Measurements from ENCODE around the gene GSTP1.

GSTP1 gene

GRCh38 chr11:67629386-67630227 lies 46.0 kb downstream of the GSTP1 start, which contains the start of gene NUDT8:
Gene NUDT8, minus strand, starts transcription at chr11:67629937. Its CDS starts 26 bp downstream, at chr11:67629911.
- Histone ChIP-seq H3K27ac (ENCODE audit: low read depth, low read length) (peak within 1 kb of the TSS; percentile 83), H3K36me3 (ENCODE audit: insufficient read depth, low read length) (no peaks in the 10 kb centered on the region), H3K4me1 (ENCODE audit: insufficient read depth, low read length) (peaks cover 13% of the 10 kb centered on the region)

DNA sequence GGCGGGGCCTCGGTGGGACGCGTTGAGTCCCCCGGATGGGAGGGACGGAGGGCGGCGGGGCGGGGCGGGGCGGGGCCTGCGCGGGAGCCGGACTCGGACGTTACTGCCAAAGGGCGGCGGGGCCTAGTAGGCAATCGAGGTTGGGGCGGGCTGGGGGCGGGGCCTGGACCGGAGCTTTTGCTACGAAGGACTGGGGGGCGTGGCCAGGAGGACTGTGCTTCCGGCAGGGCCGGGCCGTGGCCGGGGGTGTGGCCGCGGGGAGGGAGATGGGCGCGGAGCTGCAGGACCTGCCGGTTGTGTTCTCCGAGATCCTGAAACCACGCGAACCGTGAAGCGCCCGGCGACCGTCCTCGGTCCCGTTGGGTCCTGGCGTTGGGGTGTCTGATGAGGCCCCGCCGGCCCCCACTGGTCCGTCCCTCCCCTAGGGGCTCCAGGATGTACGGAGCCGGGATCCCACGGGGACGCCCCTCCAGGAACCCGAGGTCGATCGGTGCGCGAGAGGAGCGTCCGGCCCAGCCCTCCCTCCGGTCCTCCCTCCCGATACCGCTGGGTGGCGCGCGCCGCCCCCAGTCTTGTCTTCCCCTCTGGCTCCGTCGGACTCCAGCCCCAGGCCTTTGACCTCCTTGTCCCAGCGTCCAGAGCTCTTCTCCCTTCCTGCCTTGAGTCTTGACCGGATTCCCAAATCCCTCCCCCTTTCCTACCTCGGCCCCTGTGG lies 46.8 kb downstream of the GSTP1 start:
- H3K36me3 ChIP-seq (ENCODE audit: insufficient read depth, low read length): no peaks in the 10 kb centered on the region
- peaks cover 13% of the 10 kb centered on the region for H3K4me1 ChIP-seq (ENCODE audit: insufficient read depth, low read length)
- H3K9me3 ChIP-seq (ENCODE audit: low read length): no peaks in the 10 kb centered on the region
- H3K27me3 ChIP-seq (ENCODE audit: control insufficient read depth in 1 of 2, insufficient read depth in 2 of 2, low read length in 2 of 2): no peaks in the 10 kb centered on the region
- H3K9ac ChIP-seq (ENCODE audit: low read length): peak overlapping the region; percentile 61
- H3K27ac ChIP-seq (ENCODE audit: low read depth, low read length): peak overlapping the region; percentile 83
- peak overlapping the region; percentile 70 to 86 for H3K4me3 ChIP-seq (ENCODE audit: low read depth in 1 of 2, low read length in 2 of 2)

More at GRCh38 chr11:67629386-67630227, 46.0 kb downstream of the GSTP1 start, which contains the start of gene NUDT8:
- Histone ChIP-seq H3K9ac (ENCODE audit: low read length) (peak within 1 kb of the TSS; percentile 61), H3K9me3 (ENCODE audit: low read length) (no peaks in the 10 kb centered on the region), H3K27me3 (ENCODE audit: control insufficient read depth in 1 of 2, insufficient read depth in 2 of 2, low read length in 2 of 2) (no peaks in the 10 kb centered on the region), H3K4me3 (ENCODE audit: low read depth in 1 of 2, low read length in 2 of 2) (peak within 1 kb of the TSS; percentile 70 to 86)

DNA sequence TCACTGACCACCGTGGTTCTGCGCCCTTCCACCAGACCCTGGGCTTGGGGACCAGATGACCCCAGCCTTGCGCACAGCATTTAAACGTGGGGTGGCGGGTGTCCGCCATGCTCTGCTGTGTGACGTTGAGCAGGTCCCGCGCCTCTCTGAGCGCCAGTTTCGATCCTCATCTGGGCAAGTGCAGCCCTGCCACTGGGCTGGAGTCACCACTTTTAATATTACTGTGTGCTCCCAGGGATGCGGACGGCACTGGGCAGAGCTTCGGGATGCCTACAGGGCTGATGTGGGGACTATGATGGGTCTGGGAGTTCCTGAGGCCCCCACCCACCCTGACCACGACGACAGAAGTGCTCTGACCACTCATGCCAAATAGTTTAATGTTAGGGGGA lies 47.3 kb downstream of the GSTP1 start:
- Histone ChIP-seq H3K9ac (ENCODE audit: low read length) (peak overlapping the region; percentile 61), H3K4me3 (ENCODE audit: low read depth in 1 of 2, low read length in 2 of 2) (peak overlapping the region; percentile 70 to 86), H3K9me3 (ENCODE audit: low read length) (no peaks in the 10 kb centered on the region), H3K27ac (ENCODE audit: low read depth, low read length) (peak overlapping the region; percentile 83), H3K27me3 (ENCODE audit: control insufficient read depth in 1 of 2, insufficient read depth in 2 of 2, low read length in 2 of 2) (no peaks in the 10 kb centered on the region), H3K4me1 (ENCODE audit: insufficient read depth, low read length) (peaks cover 13% of the 10 kb centered on the region), H3K36me3 (ENCODE audit: insufficient read depth, low read length) (no peaks in the 10 kb centered on the region)

GRCh38 chr11:67631411-67631810 lies 47.8 kb downstream of the GSTP1 start:
- H3K4me1 ChIP-seq (ENCODE audit: insufficient read depth, low read length): peaks cover 13% of the 10 kb centered on the region
- no peak overlapping the region for H3K4me3 ChIP-seq (ENCODE audit: low read depth in 1 of 2, low read length in 2 of 2)
- H3K9ac ChIP-seq (ENCODE audit: low read length): no peak overlapping the region
- no peaks in the 10 kb centered on the region for H3K9me3 ChIP-seq (ENCODE audit: low read length)
- no peaks in the 10 kb centered on the region for H3K36me3 ChIP-seq (ENCODE audit: insufficient read depth, low read length)
- no peak overlapping the region for H3K27ac ChIP-seq (ENCODE audit: low read depth, low read length)
- H3K27me3 ChIP-seq (ENCODE audit: control insufficient read depth in 1 of 2, insufficient read depth in 2 of 2, low read length in 2 of 2): no peaks in the 10 kb centered on the region

GRCh38 chr11:67631853-67632174 lies 48.2 kb downstream of the GSTP1 start:
- Histone ChIP-seq H3K36me3 (ENCODE audit: insufficient read depth, low read length) (no peaks in the 10 kb centered on the region), H3K9me3 (ENCODE audit: low read length) (no peaks in the 10 kb centered on the region), H3K4me3 (ENCODE audit: low read depth in 1 of 2, low read length in 2 of 2) (no peak overlapping the region), H3K9ac (ENCODE audit: low read length) (no peak overlapping the region), H3K27ac (ENCODE audit: low read depth, low read length) (no peak overlapping the region), H3K4me1 (ENCODE audit: insufficient read depth, low read length) (peaks cover 13% of the 10 kb centered on the region), H3K27me3 (ENCODE audit: control insufficient read depth in 1 of 2, insufficient read depth in 2 of 2, low read length in 2 of 2) (no peaks in the 10 kb centered on the region)

DNA sequence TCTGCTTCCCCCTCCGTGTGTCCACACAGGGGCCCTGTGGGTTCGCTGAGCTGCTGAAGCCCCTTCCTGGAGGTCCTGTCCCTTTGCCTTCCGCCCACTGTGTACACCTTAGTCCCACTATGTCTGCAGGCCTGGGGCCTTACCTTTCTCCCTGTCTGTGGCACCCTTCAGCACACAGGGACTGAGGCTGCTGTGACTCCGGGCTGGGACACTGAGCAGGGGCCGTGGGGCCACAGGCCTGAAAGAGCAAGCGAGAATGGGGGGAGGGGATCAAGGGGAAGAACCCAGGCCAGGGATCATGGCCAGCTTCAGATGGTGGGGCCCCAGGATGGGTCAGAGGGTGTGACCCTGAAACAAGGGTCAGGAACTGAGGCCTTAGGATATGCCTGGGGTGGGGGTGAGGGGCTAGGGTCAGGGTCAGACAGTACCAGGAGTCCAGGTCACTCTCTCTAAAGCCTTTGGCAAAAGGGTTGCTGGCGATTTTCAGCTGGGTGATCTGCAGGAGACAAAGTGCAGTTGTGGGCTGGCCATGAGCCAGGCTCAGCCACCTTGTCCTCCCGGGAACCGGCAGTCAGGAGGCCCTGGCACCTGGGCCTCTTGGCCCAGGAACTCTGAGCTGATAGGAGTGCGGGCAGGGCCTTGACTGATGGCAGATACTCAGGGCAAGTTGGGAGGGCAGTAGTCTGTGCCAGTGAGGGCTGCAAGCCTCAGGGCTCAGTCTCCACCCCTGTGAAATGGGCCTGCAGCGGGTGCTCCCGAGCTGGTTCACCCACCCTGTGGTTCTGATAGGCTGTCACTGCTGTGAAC lies 48.8 kb downstream of the GSTP1 start:
- no peak overlapping the region for H3K9ac ChIP-seq (ENCODE audit: low read length)
- H3K27me3 ChIP-seq (ENCODE audit: control insufficient read depth in 1 of 2, insufficient read depth in 2 of 2, low read length in 2 of 2): no peaks in the 10 kb centered on the region
- H3K9me3 ChIP-seq (ENCODE audit: low read length): no peaks in the 10 kb centered on the region
- H3K27ac ChIP-seq (ENCODE audit: low read depth, low read length): no peak overlapping the region
- H3K4me3 ChIP-seq (ENCODE audit: low read depth in 1 of 2, low read length in 2 of 2): no peak overlapping the region
- H3K4me1 ChIP-seq (ENCODE audit: insufficient read depth, low read length): peaks cover 13% of the 10 kb centered on the region
- H3K36me3 ChIP-seq (ENCODE audit: insufficient read depth, low read length): no peaks in the 10 kb centered on the region

GRCh38 chr11:67632982-67633755 lies 49.6 kb downstream of the GSTP1 start:
- Histone ChIP-seq H3K9ac (ENCODE audit: low read length) (no peak overlapping the region), H3K9me3 (ENCODE audit: low read length) (no peaks in the 10 kb centered on the region), H3K36me3 (ENCODE audit: insufficient read depth, low read length) (no peaks in the 10 kb centered on the region), H3K27ac (ENCODE audit: low read depth, low read length) (no peak overlapping the region), H3K4me3 (ENCODE audit: low read depth in 1 of 2, low read length in 2 of 2) (no peak overlapping the region), H3K4me1 (ENCODE audit: insufficient read depth, low read length) (peaks cover 13% of the 10 kb centered on the region), H3K27me3 (ENCODE audit: control insufficient read depth in 1 of 2, insufficient read depth in 2 of 2, low read length in 2 of 2) (no peaks in the 10 kb centered on the region)

DNA sequence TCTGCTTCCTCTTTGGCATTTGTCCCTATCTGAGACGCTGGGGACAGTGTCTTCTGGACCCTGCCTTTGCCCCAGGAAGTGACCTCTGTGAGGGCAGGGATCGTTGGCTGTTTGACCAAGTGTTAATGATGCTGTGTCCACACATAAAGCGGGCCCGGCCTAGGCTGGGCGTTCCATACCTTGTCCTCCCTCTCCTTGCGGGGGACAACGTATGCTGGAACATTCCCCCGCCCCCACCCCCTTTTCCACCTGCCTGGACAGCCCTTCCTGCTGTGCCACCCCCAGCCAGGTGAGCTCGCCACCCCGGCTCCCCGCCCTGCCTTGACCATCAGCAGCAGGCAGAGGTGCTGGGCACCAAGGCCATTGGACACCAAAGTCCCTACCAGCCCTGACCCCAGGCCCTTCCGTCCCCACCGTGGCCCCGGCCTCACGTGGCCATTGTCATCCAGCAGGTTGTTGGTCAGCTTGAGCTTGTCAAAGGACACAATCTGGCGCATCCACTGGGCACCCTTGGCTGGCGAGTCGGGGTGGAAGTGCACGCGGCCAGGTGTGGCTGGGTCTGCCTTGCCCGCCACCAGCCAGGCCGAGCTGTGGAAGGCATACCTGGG lies 50.2 kb downstream of the GSTP1 start:
- no peaks in the 10 kb centered on the region for H3K27me3 ChIP-seq (ENCODE audit: control insufficient read depth in 1 of 2, insufficient read depth in 2 of 2, low read length in 2 of 2)
- H3K4me3 ChIP-seq (ENCODE audit: low read depth in 1 of 2, low read length in 2 of 2): no peak overlapping the region
- H3K9ac ChIP-seq (ENCODE audit: low read length): no peak overlapping the region
- H3K4me1 ChIP-seq (ENCODE audit: insufficient read depth, low read length): peaks cover 9% of the 10 kb centered on the region
- H3K27ac ChIP-seq (ENCODE audit: low read depth, low read length): no peak overlapping the region
- no peaks in the 10 kb centered on the region for H3K9me3 ChIP-seq (ENCODE audit: low read length)
- H3K36me3 ChIP-seq (ENCODE audit: insufficient read depth, low read length): no peaks in the 10 kb centered on the region

- Histone ChIP-seq H3K36me3 (ENCODE audit: insufficient read depth, low read length) (no peaks in the 10 kb centered on the region), H3K4me1 (ENCODE audit: insufficient read depth, low read length) (peaks cover 6% of the 10 kb centered on the region), H3K9me3 (ENCODE audit: low read length) (no peaks in the 10 kb centered on the region), H3K27me3 (ENCODE audit: control insufficient read depth in 1 of 2, insufficient read depth in 2 of 2, low read length in 2 of 2) (peaks cover 0 to 2% of the 10 kb centered on the region in 2 donors), H3K9ac (ENCODE audit: low read length) (no peak overlapping the region), H3K27ac (ENCODE audit: low read depth, low read length) (no peak overlapping the region), H3K4me3 (ENCODE audit: low read depth in 1 of 2, low read length in 2 of 2) (no peak overlapping the region)
Measured at GRCh38 chr11:67634366-67635230, 51.0 kb downstream of the GSTP1 start.

DNA sequence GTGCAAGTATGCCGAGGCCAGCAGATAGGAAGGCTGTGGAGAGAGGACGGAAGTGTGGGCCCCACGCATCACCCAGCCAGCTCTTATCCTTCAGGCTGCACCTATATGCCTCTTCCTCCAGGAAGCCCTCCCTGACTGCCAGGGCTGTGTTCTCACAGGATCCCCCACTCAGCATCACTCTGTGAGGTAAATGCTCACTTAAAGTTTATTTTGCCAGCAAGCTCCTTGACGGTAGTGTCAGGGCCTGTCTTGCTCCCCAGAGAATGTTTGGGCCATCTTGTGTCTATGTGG lies 51.6 kb downstream of the GSTP1 start:
- H3K27ac ChIP-seq (ENCODE audit: low read depth, low read length): no peak overlapping the region
- no peaks in the 10 kb centered on the region for H3K9me3 ChIP-seq (ENCODE audit: low read length)
- H3K9ac ChIP-seq (ENCODE audit: low read length): no peak overlapping the region
- no peak overlapping the region for H3K4me3 ChIP-seq (ENCODE audit: low read depth in 1 of 2, low read length in 2 of 2)
- H3K4me1 ChIP-seq (ENCODE audit: insufficient read depth, low read length): peaks cover 6% of the 10 kb centered on the region
- H3K27me3 ChIP-seq (ENCODE audit: control insufficient read depth in 1 of 2, insufficient read depth in 2 of 2, low read length in 2 of 2): peaks cover 0 to 7% of the 10 kb centered on the region in 2 donors
- H3K36me3 ChIP-seq (ENCODE audit: insufficient read depth, low read length): no peaks in the 10 kb centered on the region

Measured in muscle layer of colon (tissue), 2 donors.